Globus pallidus (tissue), 1 donor: ENCODE results near the gene ZDHHC24.

ENCODE experiments used
- DNase-seq: peaks from one replicate; pipeline ENCODE4 v3.0.0-alpha.2; 2015; ENCODE audit warnings: low spot score

Gene ZDHHC24

GRCh38 chr11:66497206-66497605 lies 48.6 kb downstream of the ZDHHC24 start:
- no peak for DNase-seq

- DNase-seq, result no peak
These were observed 50.4 kb downstream of the ZDHHC24 start for GRCh38 chr11:66495401-66495854.

GRCh38 chr11:66494935-66495334 lies 50.9 kb downstream of the ZDHHC24 start:
- no peak for DNase-seq

- no peak for DNase-seq
These were observed 51.4 kb downstream of the ZDHHC24 start for GRCh38 chr11:66494458-66494857.

GRCh38 chr11:66493130-66493529 lies 52.7 kb downstream of the ZDHHC24 start:
- no peak for DNase-seq

- no peak for DNase-seq
These were observed 53.5 kb downstream of the ZDHHC24 start for GRCh38 chr11:66492161-66492865.

GRCh38 chr11:66491315-66491935 lies 54.4 kb downstream of the ZDHHC24 start:
- DNase-seq, result no peak

- no peak for DNase-seq
These were observed 56.2 kb downstream of the ZDHHC24 start for GRCh38 chr11:66489636-66490035.

GRCh38 chr11:66488957-66489356 lies 56.9 kb downstream of the ZDHHC24 start:
- DNase-seq, result no peak

- no peak for DNase-seq
These were observed 61.0 kb downstream of the ZDHHC24 start for GRCh38 chr11:66484806-66485380.

- peak; percentile 96 for DNase-seq
These were observed 65.5 kb downstream of the ZDHHC24 start, which contains the start of gene DPP3 for GRCh38 chr11:66480117-66480938. TSS of gene DPP3 (plus strand) at chr11:66480434. CDS start at chr11:66482201, 1,767 bp downstream.

- peak; percentile 16 for DNase-seq
These were observed 66.3 kb downstream of the ZDHHC24 start for GRCh38 chr11:66479394-66480116.

GRCh38 chr11:66478729-66479393 lies 67.0 kb downstream of the ZDHHC24 start:
- DNase-seq, result no peak

- DNase-seq, result no peak
These were observed 68.3 kb downstream of the ZDHHC24 start for GRCh38 chr11:66477263-66478201.

GRCh38 chr11:66476841-66477251 lies 69.0 kb downstream of the ZDHHC24 start:
- DNase-seq, result no peak

- DNase-seq, result no peak
These were observed 69.5 kb downstream of the ZDHHC24 start for GRCh38 chr11:66476173-66476840.

GRCh38 chr11:66475349-66476172 lies 70.3 kb downstream of the ZDHHC24 start:
- DNase-seq, result no peak
